H1 (cell line): Measurements from ENCODE around the gene MAPK8IP3. TPM values are rescaled to one million over a fixed set of nuclear protein-coding genes. Genes with fewer than 3 reads are reported as not detected.
A peak's percentile ranks its signal among the peaks of the same experiment; 100 is the strongest.

ENCODE experiments used
- CTCF ChIA-PET: fragments of 300-600 bp; sonication (Branson Sonifier 250); formaldehyde crosslinking; loops from one replicate; lab custom pipeline; 2021; ENCODE audit not compliant: partially characterized antibody; lab: Charles Lee
- POLR2A ChIA-PET: fragments of 300-600 bp; sonication (Branson Sonifier 250); formaldehyde crosslinking; loops from one replicate; lab custom pipeline; 2021; ENCODE audit warnings: inconsistent platforms; ENCODE audit not compliant: partially characterized antibody; lab: Charles Lee
- DNase-seq, 2 experiments: peaks; one replicate each; pipeline versions ENCODE4 v3.0.0 to v3.0.0-alpha.2; 2010 to 2022; ENCODE audit warnings: low spot score in 2 of 2, low read depth in 1 of 2, mixed read lengths in 1 of 2
- FAIRE-seq: peaks from 2 replicates; lab custom pipeline; 2011; peaks lifted over from hg19 to GRCh38; lab: Jason Lieb, UNC
- H2AFZ ChIP-seq: 2 replicates; pipeline ENCODE4 v1.8.1; 2012; ENCODE audit warnings: low read length, inconsistent platforms
- H2AK5ac ChIP-seq: 2 replicates; pipeline ENCODE4 v1.6.1; 2013; ENCODE audit warnings: low read depth, low read length
- H2BK120ac ChIP-seq: replicated peaks from 2 replicates; pipeline ENCODE3; 2013; ENCODE audit warnings: low read depth, low read length, inconsistent platforms
- H2BK12ac ChIP-seq: 2 replicates; pipeline ENCODE4 v1.6.1; 2013; ENCODE audit warnings: low read depth, low read length
- H2BK15ac ChIP-seq: 2 replicates; pipeline ENCODE4 v1.6.1; 2013; ENCODE audit warnings: low read length
- H2BK20ac ChIP-seq: 2 replicates; pipeline ENCODE4 v1.6.1; 2013; ENCODE audit warnings: low read length
- H2BK5ac ChIP-seq: 2 replicates; pipeline ENCODE4 v1.6.1; 2013; ENCODE audit warnings: low read depth, low read length
- H3K14ac ChIP-seq: 2 replicates; pipeline ENCODE4 v1.6.1; 2013; ENCODE audit warnings: inconsistent platforms; ENCODE audit not compliant: insufficient read length
- H3K18ac ChIP-seq: 2 replicates; pipeline ENCODE4 v1.6.1; 2013; ENCODE audit warnings: low read length; ENCODE audit errors: extremely low read depth
- H3K23ac ChIP-seq: 2 replicates; pipeline ENCODE4 v1.6.1; 2013; ENCODE audit warnings: inconsistent platforms; ENCODE audit not compliant: insufficient read length
- H3K23me2 ChIP-seq: 2 replicates; pipeline ENCODE4 v1.6.1; 2013; ENCODE audit warnings: low read depth, low read length
- H3K27ac ChIP-seq: 2 replicates; pipeline ENCODE4 v1.6.1; 2011; ENCODE audit warnings: low read depth, low read length, inconsistent platforms
- H3K27me3 ChIP-seq, 4 experiments: replicated peaks in 1 of 4; 1 replicate in 1 of 4; 2 replicates in 3 of 4; pipeline versions ENCODE4 v1.6.1 to v1.8.1; 2011 to 2013; ENCODE audit warnings: low read length in 3 of 4, mild to moderate bottlenecking in 3 of 4, inconsistent platforms in 2 of 4, mixed read lengths in 2 of 4, moderate library complexity in 1 of 4; ENCODE audit not compliant: control insufficient read depth in 3 of 4, insufficient read depth in 3 of 4; ENCODE audit errors: extremely low read depth in 1 of 4
- H3K36me3 ChIP-seq, 4 experiments: 2 replicates each; pipeline versions ENCODE4 v1.6.1 to v1.8.1; 2011 to 2013; ENCODE audit warnings: mild to moderate bottlenecking in 4 of 4, low read length in 3 of 4, moderate library complexity in 2 of 4, control low read depth in 1 of 4, inconsistent platforms in 1 of 4; ENCODE audit not compliant: insufficient read depth in 4 of 4, control insufficient read depth in 2 of 4
- H3K4ac ChIP-seq: replicated peaks from 2 replicates; pipeline ENCODE3; 2013; ENCODE audit warnings: low read length, low read depth, mixed read lengths, inconsistent platforms; ENCODE audit not compliant: insufficient read length
- H3K4me1 ChIP-seq, 4 experiments: replicated peaks in 1 of 4; 1 replicate in 1 of 4; 2 replicates in 3 of 4; pipeline versions ENCODE4 v1.6.1 to v1.8.1; 2011 to 2013; ENCODE audit warnings: low read length in 3 of 4, inconsistent platforms in 2 of 4, mixed read lengths in 1 of 4; ENCODE audit not compliant: insufficient read depth in 4 of 4, control insufficient read depth in 3 of 4
- H3K4me2 ChIP-seq, 2 experiments: 2 replicates each; pipeline versions ENCODE4 v1.6.1 to v1.8.1; 2011 to 2013; ENCODE audit warnings: low read depth in 2 of 2, low read length in 2 of 2, control low read depth in 1 of 2, inconsistent platforms in 1 of 2, mild to moderate bottlenecking in 1 of 2; ENCODE audit not compliant: insufficient read depth in 1 of 2
- H3K4me3 ChIP-seq, 4 experiments: fragments of 200-600, 300-600 bp in 1 of 4; sonication (generic), shearing (Covaris generic), sonication (Bioruptor Twin) in 1 of 4; 2 replicates each; pipeline versions ENCODE4 v1.5.1 to v1.8.1; 2011 to 2016; ENCODE audit warnings: low read length in 4 of 4, low read depth in 3 of 4, control low read depth in 2 of 4, inconsistent platforms in 2 of 4, mild to moderate bottlenecking in 2 of 4, mixed read lengths in 1 of 4, moderate library complexity in 1 of 4; ENCODE audit not compliant: insufficient read depth in 2 of 4; ENCODE audit errors: extremely low read depth in 1 of 4
- H3K56ac ChIP-seq: replicated peaks from 2 replicates; pipeline ENCODE3; 2013; ENCODE audit warnings: low read depth, mild to moderate bottlenecking, mixed read lengths, low read length, inconsistent platforms; ENCODE audit not compliant: insufficient read length
- H3K79me1 ChIP-seq: 2 replicates; pipeline ENCODE4 v1.6.1; 2013; ENCODE audit warnings: low read depth, low read length, control low read depth
- H3K79me2 ChIP-seq, 2 experiments: 2 replicates each; pipeline versions ENCODE4 v1.6.1 to v1.8.1; 2012 to 2013; ENCODE audit warnings: low read length in 2 of 2, mild to moderate bottlenecking in 2 of 2, inconsistent platforms in 1 of 2; ENCODE audit not compliant: insufficient read depth in 2 of 2, control insufficient read depth in 1 of 2
- H3K9ac ChIP-seq, 4 experiments: replicated peaks in 1 of 4; 1 replicate in 1 of 4; 2 replicates in 3 of 4; pipeline versions ENCODE4 v1.6.1 to v1.8.1; 2011 to 2013; ENCODE audit warnings: low read depth in 3 of 4, low read length in 3 of 4, control low read depth in 2 of 4, mild to moderate bottlenecking in 2 of 4, moderate library complexity in 2 of 4, inconsistent platforms in 1 of 4; ENCODE audit errors: extremely low read depth in 1 of 4
- H3K9me3 ChIP-seq, 2 experiments: 2 replicates each; pipeline versions ENCODE4 v1.6.1 to v1.8.1; 2012 to 2013; ENCODE audit warnings: mild to moderate bottlenecking in 2 of 2, moderate library complexity in 2 of 2, control low read depth in 1 of 2, inconsistent platforms in 1 of 2, low read depth in 1 of 2, low read length in 1 of 2, mixed read lengths in 1 of 2; ENCODE audit not compliant: insufficient read depth in 2 of 2
- H4K20me1 ChIP-seq, 2 experiments: replicated peaks in 1 of 2; 2 replicates each; pipeline versions ENCODE3 to v1.8.1; 2011 to 2013; ENCODE audit warnings: inconsistent platforms in 2 of 2, low read length in 2 of 2, mild to moderate bottlenecking in 1 of 2; ENCODE audit not compliant: insufficient read depth in 2 of 2, control insufficient read depth in 1 of 2
- H4K5ac ChIP-seq: 2 replicates; pipeline ENCODE4 v1.6.1; 2013; ENCODE audit warnings: low read length, low read depth, mixed read lengths, inconsistent platforms; ENCODE audit not compliant: insufficient read length
- H4K8ac ChIP-seq: 2 replicates; pipeline ENCODE4 v1.8.0; 2013; ENCODE audit warnings: mild to moderate bottlenecking, moderate library complexity, low read length, inconsistent platforms; ENCODE audit not compliant: insufficient read depth; ENCODE audit errors: extremely low read depth
- H4K91ac ChIP-seq: replicated peaks from 2 replicates; pipeline ENCODE3; 2013; ENCODE audit warnings: low read length, mixed read lengths, inconsistent platforms; ENCODE audit not compliant: insufficient read length
- CBX8 ChIP-seq: fragments of 300-800, 300-1000 bp; sonication (generic); IDR thresholded peaks from 2 replicates; pipeline ENCODE4 v1.7.1; 2016; ENCODE audit warnings: low read depth, low read length, borderline replicate concordance
- CEBPB ChIP-seq: IDR thresholded peaks from 2 replicates; pipeline ENCODE4 v1.6.1; 2012; ENCODE audit warnings: low read depth, low read length
- EP300 ChIP-seq, 2 experiments: IDR thresholded peaks; 1 replicate in 1 of 2; 2 replicates in 1 of 2; pipeline ENCODE4 v1.6.1; 2011 to 2012; ENCODE audit warnings: low read depth in 2 of 2, low read length in 2 of 2, mild to moderate bottlenecking in 2 of 2, borderline replicate concordance in 1 of 2, inconsistent platforms in 1 of 2, moderate library complexity in 1 of 2
- GABPA ChIP-seq: IDR thresholded peaks from 2 replicates; pipeline ENCODE4 v1.6.1; 2011; ENCODE audit warnings: mild to moderate bottlenecking, low read length, moderate library complexity, borderline replicate concordance; ENCODE audit not compliant: insufficient read depth
- JUN ChIP-seq: IDR thresholded peaks from 2 replicates; pipeline ENCODE4 v1.6.1; 2011; ENCODE audit warnings: low read depth, mild to moderate bottlenecking, improper control_type of control experiment, low read length
- MAFK ChIP-seq: IDR thresholded peaks from 2 replicates; pipeline ENCODE4 v1.6.1; 2012; ENCODE audit warnings: low read depth, mild to moderate bottlenecking, improper control_type of control experiment, low read length
- NANOG ChIP-seq: IDR thresholded peaks from 2 replicates; pipeline ENCODE4 v1.6.1; 2011; ENCODE audit warnings: low read length, low read depth, mild to moderate bottlenecking, inconsistent platforms; ENCODE audit not compliant: insufficient read depth, poor library complexity, severe bottlenecking
- POLR2AphosphoS5 ChIP-seq: IDR thresholded peaks from 2 replicates; pipeline ENCODE4 v1.6.1; 2011; ENCODE audit warnings: low read depth, low read length
- RAD21 ChIP-seq, 2 experiments: IDR thresholded peaks in 1 of 2; conservative IDR thresholded peaks in 1 of 2; 2 replicates each; pipeline ENCODE4 v1.6.1; 2011; ENCODE audit warnings: low read depth in 2 of 2, low read length in 2 of 2, improper control_type of control experiment in 1 of 2, inconsistent platforms in 1 of 2, mild to moderate bottlenecking in 1 of 2, moderate library complexity in 1 of 2
- SP1 ChIP-seq: IDR thresholded peaks from 2 replicates; pipeline ENCODE4 v1.6.1; 2011; ENCODE audit warnings: low read depth, low read length
- TEAD4 ChIP-seq: IDR thresholded peaks from 2 replicates; pipeline ENCODE4 v1.6.1; 2012; ENCODE audit warnings: low read depth, low read length, inconsistent platforms, mixed read lengths
- WGBS, 2 experiments: shearing (Covaris generic) in 1 of 2; methylation state at CpG; one replicate each; pipeline versions ENCODE4 v1.1.6 to v1.1.7; 2013 to 2015; ENCODE audit warnings: low lambda C conversion rate in 2 of 2, mixed read lengths in 2 of 2, inconsistent platforms in 1 of 2, low coverage in 1 of 2, missing lambda C conversion rate in 1 of 2; ENCODE audit not compliant: insufficient replicate concordance in 2 of 2, insufficient coverage in 1 of 2, insufficient read length in 1 of 2; ENCODE audit errors: extremely low coverage in 1 of 2, missing lambda C conversion rate in 1 of 2; 5-methylcytosine and 5-hydroxymethylcytosine counted together
- polyA plus RNA-seq, 7 experiments: library from polyadenylated mRNA; depleted of rRNA in 3 of 7; stranded (reverse) in 5 of 7; unstranded in 2 of 7; fragments of >200 nt in 5 of 7; fragments of 200-250 nt in 2 of 7; gene quantifications; 1 replicate in 5 of 7; 2 replicates in 1 of 7; 4 replicates in 1 of 7; pipeline versions ENCODE4 v1.2.1 to v1.2.3, GENCODE V29; 2011 to 2013; ENCODE audit warnings: missing spikeins in 2 of 7, mixed read lengths in 2 of 7
- total RNA-seq: library from RNA; stranded (reverse); fragmentation: NEBNext Ultra II Directional; extraction: Animal tissue kit (Norgen Biotek cat#: 25700); gene quantifications from 2 replicates; pipeline ENCODE4 v1.2.1, GENCODE V29; 2021

MAPK8IP3 gene
- total and polyA plus RNA-seq, 2 of the 8 experiments (the other 6 are each of a cell fraction or from before 2014, with no cell fraction given) = 16.9 to 43.4 TPM

DNA sequence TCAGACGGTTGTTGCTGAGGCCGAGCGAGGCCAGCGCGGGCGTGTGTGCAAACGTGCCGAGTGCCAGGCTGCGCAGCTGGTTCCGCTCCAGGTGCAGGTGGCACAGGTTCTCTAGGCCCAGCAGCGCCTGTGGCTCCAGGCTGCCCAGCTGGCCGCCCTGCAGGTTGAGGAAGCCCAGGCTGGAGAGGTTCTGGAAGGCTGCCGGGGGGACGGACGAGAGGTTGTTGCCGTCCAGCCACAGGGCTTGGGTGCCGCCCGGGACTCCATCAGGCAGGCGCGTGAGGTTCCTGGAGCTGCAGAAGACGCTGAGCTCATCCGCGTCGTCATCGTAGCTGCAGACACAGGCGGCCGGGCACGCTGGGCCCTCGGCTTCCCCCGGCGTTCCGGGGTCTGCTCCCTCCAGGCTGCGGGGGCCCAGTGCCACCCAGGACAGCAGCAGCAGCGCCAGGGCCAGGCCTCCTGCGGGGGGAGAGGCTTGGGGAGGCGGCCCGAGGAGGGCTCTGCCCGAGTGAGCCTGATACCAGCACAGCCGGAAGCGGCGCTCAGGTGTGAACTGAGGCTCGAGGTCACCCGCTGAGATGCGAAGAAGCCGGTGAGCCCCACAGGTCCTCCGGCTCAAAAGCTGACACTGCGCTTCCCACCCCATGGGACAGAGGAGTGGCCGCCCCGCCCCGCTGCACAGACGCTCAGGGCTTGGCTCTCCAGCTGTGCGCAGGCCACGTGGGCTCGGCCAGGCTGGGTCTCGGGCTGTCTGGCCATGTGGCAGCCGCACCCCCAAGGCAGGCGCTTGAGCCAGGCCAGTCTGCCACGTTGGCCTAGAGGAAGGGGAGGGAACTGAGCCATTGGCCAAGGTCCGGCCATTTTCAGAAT, 86.2 kb downstream of the MAPK8IP3 start:
- no peak overlapping the region for H3K4me2 ChIP-seq
- H4K8ac ChIP-seq = peak overlapping the region; percentile 5; the same call in 1 of the 2 replicates
- peaks cover under 1 to 3% of the 10 kb centered on the region in 2 experiments for H4K20me1 ChIP-seq
- FAIRE-seq = no peak
- ChIA-PET POLR2A (interaction anchor here (0.6 to 4.2 kb wide), 7 partner anchors 8 to 114 kb away, joined by 3 to 26 read pairs (median 4); partner anchors contain the start of genes EME2, JPT2, MRPS34 and NME3), CTCF (interaction anchor here (1.0 to 2.2 kb wide), 8 partner anchors 10 to 68 kb away, joined by 3 to 6 read pairs (median 4); partner anchors contain the start of genes NUBP2 and SPSB3)
- no peaks in the 10 kb centered on the region for H3K23me2 ChIP-seq
- DNase-seq = no peak
- H2BK20ac ChIP-seq = no peak overlapping the region
- H3K4me3 ChIP-seq = no peak overlapping the region
- no peak overlapping the region for H3K56ac ChIP-seq
- no peak overlapping the region for H3K4ac ChIP-seq
- no peak overlapping the region for H2AFZ ChIP-seq
- H4K91ac ChIP-seq = no peak overlapping the region
- H3K27ac ChIP-seq = no peak overlapping the region
- H4K5ac ChIP-seq = no peak overlapping the region
- WGBS, 2 experiments = 94% methylated on average over 43 of the region's 59 CpGs; no CpG with 5 or more reads in 1 of the 2 experiments
- no peak overlapping the region for H2BK120ac ChIP-seq
- H3K18ac ChIP-seq = no peak overlapping the region
- peaks cover 0 to 1% of the 10 kb centered on the region in 2 experiments; a peak in 1 of 4 replicates for H3K9me3 ChIP-seq
- no peak overlapping the region for H3K14ac ChIP-seq
- no peak overlapping the region for H3K23ac ChIP-seq
- peaks cover 0 to 37% (median 2%) of the 10 kb centered on the region in 4 experiments; a peak in 4 of 8 replicates for H3K36me3 ChIP-seq
- H2BK5ac ChIP-seq = no peak overlapping the region
- no peak overlapping the region for H3K9ac ChIP-seq
- H2AK5ac ChIP-seq = no peak overlapping the region
- no peak overlapping the region for H2BK12ac ChIP-seq
- no peak overlapping the region for H2BK15ac ChIP-seq
- no peaks in the 10 kb centered on the region; a peak in 2 of 4 replicates for H3K79me2 ChIP-seq
- peaks cover under 1% of the 10 kb centered on the region for H3K79me1 ChIP-seq
- no peaks in the 10 kb centered on the region for H3K27me3 ChIP-seq
- no peaks in the 10 kb centered on the region for H3K4me1 ChIP-seq
- no peak for TF ChIP-seq TEAD4
- no peak for TF ChIP-seq SP1
- TF ChIP-seq JUN = no peak
- TF ChIP-seq GABPA = no peak
- TF ChIP-seq POLR2AphosphoS5 = no peak
- no peak for TF ChIP-seq CBX8
- no peak for TF ChIP-seq EP300 (IDR thresholded peaks at IDR 0.05; ENCODE audit: borderline replicate concordance in 1 of 2, low read depth in 2 of 2, low read length in 2 of 2)
- TF ChIP-seq NANOG = no peak
- TF ChIP-seq CEBPB = no peak
- no peak for TF ChIP-seq MAFK
- TF ChIP-seq RAD21 (IDR thresholded peaks at IDR 0.05 in 1 of 2, conservative IDR thresholded peaks at IDR 0.05 in 1 of 2; ENCODE audit: low read depth in 2 of 2, low read length in 2 of 2) = no peak
